Measurements from ENCODE around the gene ALOX15. TPM values are rescaled to one million over a fixed set of nuclear protein-coding genes. Genes with fewer than 3 reads are reported as not detected.

The ALOX15 gene
- total and polyA plus RNA-seq, 9 of the 15 experiments (the other 6 are each of a cell fraction or from before 2014, with no cell fraction given) = not detected

DNA sequence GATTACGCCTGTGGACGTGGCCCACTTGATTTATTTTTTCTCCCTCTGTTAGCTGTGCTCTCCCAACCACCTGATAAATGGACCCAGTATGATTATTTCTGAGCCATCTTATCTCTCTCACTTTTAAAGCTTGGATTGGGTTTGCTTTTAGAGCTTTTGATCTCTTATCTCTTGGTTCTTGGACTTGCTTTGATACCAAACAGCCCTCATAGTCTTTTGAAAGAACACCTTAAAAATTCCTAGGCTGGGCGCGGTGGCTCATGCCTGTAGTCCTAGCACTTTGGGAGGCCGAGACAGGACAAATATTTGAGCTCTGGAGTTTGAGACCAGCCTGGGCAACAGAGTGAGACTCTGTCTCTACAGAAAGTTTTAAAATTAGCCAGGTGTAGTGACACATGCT lies 31.3 kb downstream of the ALOX15 start (continued):
- TF ChIP-seq MYC (IDR thresholded peaks at IDR 0.05; ENCODE audit: low read depth, low read length) = no peak
- TF ChIP-seq MYC (CRISPR knock-in tag; IDR thresholded peaks at IDR 0.05; ENCODE audit: borderline replicate concordance, low read depth) = no peak
- TF ChIP-seq ETV5 (CRISPR knock-in tag; IDR thresholded peaks at IDR 0.05; ENCODE audit: low read depth) = no peak
- TF ChIP-seq, protein P1, sequence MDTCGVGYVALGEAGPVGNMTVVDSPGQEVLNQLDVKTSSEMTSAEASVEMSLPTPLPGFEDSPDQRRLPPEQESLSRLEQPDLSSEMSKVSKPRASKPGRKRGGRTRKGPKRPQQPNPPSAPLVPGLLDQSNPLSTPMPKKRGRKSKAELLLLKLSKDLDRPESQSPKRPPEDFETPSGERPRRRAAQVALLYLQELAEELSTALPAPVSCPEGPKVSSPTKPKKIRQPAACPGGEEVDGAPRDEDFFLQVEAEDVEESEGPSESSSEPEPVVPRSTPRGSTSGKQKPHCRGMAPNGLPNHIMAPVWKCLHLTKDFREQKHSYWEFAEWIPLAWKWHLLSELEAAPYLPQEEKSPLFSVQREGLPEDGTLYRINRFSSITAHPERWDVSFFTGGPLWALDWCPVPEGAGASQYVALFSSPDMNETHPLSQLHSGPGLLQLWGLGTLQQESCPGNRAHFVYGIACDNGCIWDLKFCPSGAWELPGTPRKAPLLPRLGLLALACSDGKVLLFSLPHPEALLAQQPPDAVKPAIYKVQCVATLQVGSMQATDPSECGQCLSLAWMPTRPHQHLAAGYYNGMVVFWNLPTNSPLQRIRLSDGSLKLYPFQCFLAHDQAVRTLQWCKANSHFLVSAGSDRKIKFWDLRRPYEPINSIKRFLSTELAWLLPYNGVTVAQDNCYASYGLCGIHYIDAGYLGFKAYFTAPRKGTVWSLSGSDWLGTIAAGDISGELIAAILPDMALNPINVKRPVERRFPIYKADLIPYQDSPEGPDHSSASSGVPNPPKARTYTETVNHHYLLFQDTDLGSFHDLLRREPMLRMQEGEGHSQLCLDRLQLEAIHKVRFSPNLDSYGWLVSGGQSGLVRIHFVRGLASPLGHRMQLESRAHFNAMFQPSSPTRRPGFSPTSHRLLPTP (IDR thresholded peaks at IDR 0.05; ENCODE audit: borderline replicate concordance, extremely low read depth, insufficient read length) = no peak
- no peak for TF ChIP-seq IRF2 (CRISPR knock-in tag; IDR thresholded peaks at IDR 0.05)
- no peak for TF ChIP-seq NELFE (IDR thresholded peaks at IDR 0.05; ENCODE audit: insufficient read depth, insufficient read length)
- TF ChIP-seq PYGO2 (tag; IDR thresholded peaks at IDR 0.05) = no peak
- TF ChIP-seq NFIX (CRISPR knock-in tag; IDR thresholded peaks at IDR 0.05; ENCODE audit: low read depth) = no peak
- TF ChIP-seq HNRNPH1 (optimal IDR thresholded peaks at IDR 0.05; ENCODE audit: low read depth, low read length) = no peak
- no peak for TF ChIP-seq ZFP1 (CRISPR knock-in tag; IDR thresholded peaks at IDR 0.05)

Measured in K562 (cell line).